Fibroblast of pulmonary artery (primary cell): ENCODE measurements around the gene SLFN14.
"Not testable (repeated sequence)": the region's sequence is repeated elsewhere in the genome, so short reads cannot be mapped to it uniquely, and the experiment has no call there.

ENCODE experiments used
- DNase-seq: peaks from one replicate; pipeline ENCODE4 v3.0.0-alpha.2; 2010; ENCODE audit warnings: low read depth
- H3K4me3 ChIP-seq: replicated peaks from 2 replicates; pipeline ENCODE4 v1.5.1; 2011; ENCODE audit warnings: low read depth, mild to moderate bottlenecking, control low read depth, low read length, moderate library complexity
- CTCF ChIP-seq: IDR thresholded peaks from 2 replicates; pipeline ENCODE4 v1.5.1; 2011; ENCODE audit warnings: mild to moderate bottlenecking, control low read depth, low read length, inconsistent platforms; ENCODE audit errors: missing control alignments

SLFN14 gene

GRCh38 chr17:35537601-35538141, 22.9 kb downstream of the SLFN14 start, which contains the start of gene SLFN12L:
Gene SLFN12L (minus strand): TSS chr17:35537678. CDS start chr17:35522364, 15,314 bp downstream.
- H3K4me3 ChIP-seq = no peak within 1 kb of the TSS
- no peak for TF ChIP-seq CTCF
- no peak for DNase-seq

- no peak for DNase-seq
- H3K4me3 ChIP-seq = no peak overlapping the region
- TF ChIP-seq CTCF = no peak
Measured at GRCh38 chr17:35536664-35537171, 23.9 kb downstream of the SLFN14 start.

- not testable (repeated sequence) for DNase-seq, H3K4me3 ChIP-seq
Measured at GRCh38 chr17:35535406-35535805, 25.2 kb downstream of the SLFN14 start.

- no peak overlapping the region for H3K4me3 ChIP-seq
Measured at GRCh38 chr17:35534576-35535093, 26.0 kb downstream of the SLFN14 start.

GRCh38 chr17:35531160-35531559, 29.5 kb downstream of the SLFN14 start:
- no peak for TF ChIP-seq CTCF
- no peak overlapping the region for H3K4me3 ChIP-seq
- DNase-seq = no peak

More at GRCh38 chr17:35534576-35535093, 26.0 kb downstream of the SLFN14 start:
- TF ChIP-seq CTCF = no peak
- no peak for DNase-seq

GRCh38 chr17:35529866-35530265, 30.8 kb downstream of the SLFN14 start:
- no peak overlapping the region for H3K4me3 ChIP-seq
- no peak for TF ChIP-seq CTCF
- DNase-seq = no peak

- not testable (repeated sequence) for DNase-seq, H3K4me3 ChIP-seq
Measured at GRCh38 chr17:35529326-35529725, 31.3 kb downstream of the SLFN14 start.

- TF ChIP-seq CTCF = no peak
- no peak overlapping the region for H3K4me3 ChIP-seq
- DNase-seq = no peak
Measured at GRCh38 chr17:35523296-35523695, 37.3 kb downstream of the SLFN14 start.

GRCh38 chr17:35521654-35522256, 38.9 kb downstream of the SLFN14 start:
- not testable (repeated sequence) for H3K4me3 ChIP-seq, DNase-seq
